ENCODE data around the gene KYNU.

DNA sequence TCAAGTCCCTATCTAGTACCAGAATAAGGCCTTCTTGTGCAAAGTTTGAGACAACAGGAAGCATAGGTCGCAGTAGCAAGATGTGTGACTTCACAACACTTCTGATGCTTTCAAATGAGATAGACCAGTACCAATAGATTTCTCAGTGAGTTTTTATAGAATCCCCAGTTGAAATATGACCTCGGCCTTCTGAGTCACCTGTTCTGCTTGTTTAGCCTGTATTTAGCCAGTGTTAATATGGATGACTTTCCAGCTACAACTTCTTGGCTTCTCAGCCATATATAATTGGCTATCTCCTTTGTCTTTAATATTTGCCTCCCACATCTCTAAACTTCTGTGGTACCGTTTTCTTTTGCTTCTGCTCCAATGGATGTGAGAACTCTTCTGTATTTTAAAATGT lies 113.8 kb downstream of the KYNU start:
- TF ChIP-seq, protein P1, sequence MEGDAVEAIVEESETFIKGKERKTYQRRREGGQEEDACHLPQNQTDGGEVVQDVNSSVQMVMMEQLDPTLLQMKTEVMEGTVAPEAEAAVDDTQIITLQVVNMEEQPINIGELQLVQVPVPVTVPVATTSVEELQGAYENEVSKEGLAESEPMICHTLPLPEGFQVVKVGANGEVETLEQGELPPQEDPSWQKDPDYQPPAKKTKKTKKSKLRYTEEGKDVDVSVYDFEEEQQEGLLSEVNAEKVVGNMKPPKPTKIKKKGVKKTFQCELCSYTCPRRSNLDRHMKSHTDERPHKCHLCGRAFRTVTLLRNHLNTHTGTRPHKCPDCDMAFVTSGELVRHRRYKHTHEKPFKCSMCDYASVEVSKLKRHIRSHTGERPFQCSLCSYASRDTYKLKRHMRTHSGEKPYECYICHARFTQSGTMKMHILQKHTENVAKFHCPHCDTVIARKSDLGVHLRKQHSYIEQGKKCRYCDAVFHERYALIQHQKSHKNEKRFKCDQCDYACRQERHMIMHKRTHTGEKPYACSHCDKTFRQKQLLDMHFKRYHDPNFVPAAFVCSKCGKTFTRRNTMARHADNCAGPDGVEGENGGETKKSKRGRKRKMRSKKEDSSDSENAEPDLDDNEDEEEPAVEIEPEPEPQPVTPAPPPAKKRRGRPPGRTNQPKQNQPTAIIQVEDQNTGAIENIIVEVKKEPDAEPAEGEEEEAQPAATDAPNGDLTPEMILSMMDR (IDR thresholded peaks at IDR 0.05) = no peak
- TF ChIP-seq POLR2A (IDR thresholded peaks at IDR 0.05) = no peak

Data from tibial nerve (tissue), 3 donors.